Mononuclear cell (primary cell): Measurements from ENCODE around the gene LDB1. TPM values are rescaled to one million over a fixed set of nuclear protein-coding genes. Genes with fewer than 3 reads are reported as not detected.

ENCODE experiments used
- H3K27me3 ChIP-seq: 2 replicates; pipeline ENCODE4 v1.6.0; 2011; ENCODE audit warnings: low read length, control low read depth; ENCODE audit not compliant: insufficient read depth
- H3K4me1 ChIP-seq: 2 replicates; pipeline ENCODE4 v1.5.1; 2011; ENCODE audit warnings: mild to moderate bottlenecking, low read length, control low read depth; ENCODE audit not compliant: insufficient read depth
- H3K4me3 ChIP-seq: 2 replicates; pipeline ENCODE4 v1.5.1; 2011; ENCODE audit warnings: mild to moderate bottlenecking, low read length, moderate library complexity
- H3K9me3 ChIP-seq: 2 replicates; pipeline ENCODE4 v1.5.1; 2011; ENCODE audit warnings: low read depth, mild to moderate bottlenecking, control low read depth, low read length
- total RNA-seq: library from RNA; depleted of rRNA; stranded (reverse); fragments of >200 nt; gene quantifications from one replicate; pipeline ENCODE4 v1.2.3, GENCODE V29; 2012

Gene LDB1
- total RNA-seq, 1 donor: 59.0 TPM

DNA sequence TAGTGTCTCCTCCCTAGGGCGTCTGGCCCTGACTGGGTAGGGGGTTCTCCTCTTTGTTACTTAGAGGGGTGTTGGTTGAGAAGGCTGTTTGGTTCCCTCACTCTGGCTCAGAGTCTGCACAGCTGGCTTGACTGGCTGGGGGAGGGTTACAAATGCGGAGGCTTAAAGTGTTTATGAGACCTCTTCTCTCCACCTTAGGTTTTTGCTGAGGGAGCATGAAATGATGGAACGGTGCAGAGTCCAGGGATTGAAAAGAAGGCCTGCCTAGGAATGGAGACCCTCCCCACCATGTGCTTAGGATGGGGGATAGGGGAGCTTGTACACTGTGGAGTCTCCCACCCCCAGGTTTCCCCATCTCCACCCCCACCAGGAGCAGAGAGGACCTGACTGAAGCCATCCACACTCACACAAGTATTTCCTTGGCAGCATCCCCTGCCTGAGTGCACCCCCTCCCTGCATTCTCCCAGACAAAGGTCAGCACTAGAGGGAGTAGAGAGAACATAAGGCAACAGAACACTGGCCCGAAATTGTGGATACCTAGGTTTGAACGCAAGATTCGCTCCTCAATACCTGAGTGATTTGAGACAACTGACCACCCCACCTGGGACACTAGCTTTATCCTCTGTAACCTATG is 1.7 kb upstream of the LDB1 start:
- H3K27me3 ChIP-seq: no peaks in the 10 kb centered on the region
- peaks cover 40% of the 10 kb centered on the region for H3K4me1 ChIP-seq
- H3K4me3 ChIP-seq: no peak overlapping the region
- H3K9me3 ChIP-seq: no peaks in the 10 kb centered on the region

DNA sequence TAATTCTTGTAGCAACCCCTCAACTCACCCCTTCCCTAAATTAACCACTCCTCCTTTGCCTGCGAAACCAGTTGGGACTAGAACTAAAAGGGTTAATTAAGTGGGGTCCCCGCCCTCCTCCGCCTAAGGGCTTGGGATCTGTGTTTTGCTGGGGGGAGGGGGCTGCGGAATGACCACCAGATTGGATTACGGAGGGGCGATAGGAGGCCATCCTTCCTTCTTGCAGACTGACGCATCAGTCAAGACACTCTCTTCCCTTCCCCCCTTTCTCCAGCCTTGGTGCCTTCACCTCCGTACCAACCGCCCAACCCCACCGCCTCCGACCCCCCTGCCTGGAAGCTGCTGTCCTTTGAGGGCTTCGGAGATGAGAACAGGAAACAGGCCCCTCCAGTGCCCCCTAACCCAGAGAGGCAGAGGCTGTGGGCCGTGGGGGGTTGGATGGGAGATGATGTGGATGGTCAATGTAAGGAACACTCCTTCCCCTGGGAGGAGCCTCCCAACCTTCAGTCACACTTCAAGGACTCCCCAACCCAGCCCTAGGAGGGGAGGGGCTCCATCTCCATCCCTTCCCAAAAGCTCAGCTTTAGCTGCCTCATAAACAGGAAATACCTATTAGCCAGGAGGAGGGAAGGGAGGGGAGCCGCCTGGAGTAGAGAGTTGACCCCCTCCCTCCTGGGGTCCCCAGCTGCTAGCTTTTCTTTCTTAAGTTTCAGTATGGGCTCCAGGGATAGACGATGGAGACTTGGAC is 997 bp upstream of the LDB1 start:
- Histone ChIP-seq H3K9me3 (no peaks in the 10 kb centered on the region), H3K27me3 (no peaks in the 10 kb centered on the region), H3K4me1 (peaks cover 47% of the 10 kb centered on the region), H3K4me3 (peak overlapping the region; percentile 79)

DNA sequence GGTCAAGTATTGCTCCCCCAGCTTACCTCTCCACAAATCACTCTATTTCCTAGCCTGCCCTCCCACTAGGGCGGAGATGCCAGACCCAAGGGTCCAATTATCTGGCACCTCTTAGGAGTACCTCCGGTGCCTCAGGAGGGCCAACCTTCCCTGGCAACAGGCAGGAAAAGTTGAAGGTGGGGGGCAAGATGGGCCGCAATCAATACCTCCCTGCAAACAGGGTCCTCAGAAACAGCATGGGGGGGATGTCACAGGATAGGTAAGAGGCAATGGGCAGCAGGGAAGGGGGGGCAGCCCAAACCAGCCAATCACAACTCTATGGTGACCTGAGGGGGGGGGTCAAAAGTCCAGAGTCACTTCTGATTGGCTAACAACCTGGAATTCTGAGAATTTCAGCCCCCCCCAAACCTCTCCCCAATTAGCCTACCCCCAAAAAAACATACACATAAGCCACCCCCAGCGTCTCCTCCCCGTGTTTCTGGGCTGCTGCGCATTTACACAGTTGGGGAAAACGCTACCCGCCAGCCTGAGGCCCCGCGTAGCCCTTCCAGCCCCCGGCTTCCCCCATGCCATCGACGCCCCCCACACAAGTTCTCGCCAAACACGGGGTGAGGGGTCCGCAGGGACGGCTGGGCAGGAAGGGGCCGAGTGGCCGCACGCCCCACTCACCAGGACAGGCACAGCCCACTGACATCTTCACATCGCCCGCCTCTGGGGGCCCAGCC is 589 bp downstream of the LDB1 start:
- H3K4me1 ChIP-seq: peaks cover 60% of the 10 kb centered on the region
- H3K27me3 ChIP-seq: no peaks in the 10 kb centered on the region
- H3K9me3 ChIP-seq: no peaks in the 10 kb centered on the region
- H3K4me3 ChIP-seq: peak overlapping the region; percentile 79

DNA sequence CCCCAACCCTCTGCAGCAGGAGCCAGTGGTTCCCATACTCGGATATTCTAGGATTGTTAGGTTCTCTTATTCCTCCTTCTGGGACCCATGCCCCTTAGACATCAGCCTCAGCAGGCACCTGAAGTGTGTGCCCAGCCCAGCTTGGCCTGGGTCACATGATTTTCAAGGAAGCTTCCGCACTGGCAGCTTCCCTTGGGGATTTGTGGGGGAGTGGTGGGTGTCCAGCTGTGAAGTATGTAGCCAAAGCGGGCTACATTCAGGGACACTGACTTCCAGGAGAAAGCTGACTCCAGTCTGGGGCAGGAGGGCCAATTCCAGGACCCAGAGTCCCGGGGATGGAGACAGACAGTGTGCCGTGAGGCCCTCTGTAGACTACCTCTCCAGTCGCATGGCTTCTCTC is 1.3 kb downstream of the LDB1 start:
- peak overlapping the region; percentile 79 for H3K4me3 ChIP-seq
- peaks cover 64% of the 10 kb centered on the region for H3K4me1 ChIP-seq
- H3K9me3 ChIP-seq: no peaks in the 10 kb centered on the region
- no peaks in the 10 kb centered on the region for H3K27me3 ChIP-seq

DNA sequence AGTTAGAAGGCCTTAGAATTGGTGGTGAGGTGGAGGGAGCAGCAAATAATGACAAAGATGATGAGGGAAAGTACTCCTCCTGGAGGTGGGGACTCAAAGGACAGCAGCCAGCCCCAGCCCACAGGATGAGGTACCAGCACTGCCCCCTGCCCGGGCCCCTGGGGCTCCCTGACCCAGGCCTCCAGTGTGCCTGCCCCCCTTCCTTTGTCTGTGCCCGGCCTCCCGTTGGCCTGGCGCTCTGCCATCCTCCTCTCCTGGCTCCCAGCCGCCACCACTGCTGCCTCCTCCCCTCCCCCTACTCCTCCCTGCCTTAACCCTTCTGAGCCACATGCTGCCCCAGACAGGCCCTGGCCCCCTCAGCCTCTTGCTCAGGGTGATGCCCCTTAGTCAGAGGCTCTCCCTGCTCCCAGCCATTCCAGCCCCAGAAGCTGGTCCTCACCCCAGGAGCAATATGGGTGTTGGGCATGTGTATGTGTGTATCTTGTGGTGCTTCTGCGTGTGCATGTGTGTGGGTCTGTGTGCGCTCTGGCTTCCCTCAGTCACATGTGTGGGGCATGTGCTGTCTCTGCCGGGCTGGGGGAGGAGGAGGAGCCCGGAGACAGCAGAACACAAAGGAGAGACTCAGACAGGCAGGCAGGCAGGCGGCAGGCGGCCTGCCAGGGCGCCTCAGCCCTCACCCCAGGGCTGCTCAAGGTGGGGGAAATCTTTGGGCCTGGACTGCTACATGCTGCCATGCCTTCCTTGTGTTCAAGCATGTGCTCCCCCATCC is 2.6 kb downstream of the LDB1 start:
- Histone ChIP-seq H3K4me1 (peaks cover 77% of the 10 kb centered on the region), H3K9me3 (no peaks in the 10 kb centered on the region), H3K27me3 (no peaks in the 10 kb centered on the region), H3K4me3 (peak overlapping the region; percentile 3)

DNA sequence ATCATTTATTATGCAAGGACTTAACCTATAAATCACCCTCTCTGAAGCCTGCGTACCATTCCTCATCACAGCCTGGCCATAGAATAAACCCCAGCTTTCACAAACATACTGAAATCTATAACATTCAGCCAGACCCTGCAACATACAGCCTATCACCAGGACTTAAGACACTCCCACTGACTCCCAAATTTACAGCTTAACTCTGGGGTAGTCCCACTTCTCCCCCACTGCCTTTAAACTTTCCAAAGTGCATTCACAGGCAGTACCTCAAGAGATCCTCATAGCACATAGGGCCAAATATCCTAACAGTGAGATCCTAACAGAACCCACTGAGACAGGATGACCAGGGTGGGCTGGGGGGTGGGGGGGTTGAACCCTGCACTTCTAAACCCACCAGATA is 3.5 kb downstream of the LDB1 start:
- Histone ChIP-seq H3K9me3 (no peaks in the 10 kb centered on the region), H3K4me1 (peaks cover 81% of the 10 kb centered on the region), H3K4me3 (no peak overlapping the region), H3K27me3 (no peaks in the 10 kb centered on the region)

DNA sequence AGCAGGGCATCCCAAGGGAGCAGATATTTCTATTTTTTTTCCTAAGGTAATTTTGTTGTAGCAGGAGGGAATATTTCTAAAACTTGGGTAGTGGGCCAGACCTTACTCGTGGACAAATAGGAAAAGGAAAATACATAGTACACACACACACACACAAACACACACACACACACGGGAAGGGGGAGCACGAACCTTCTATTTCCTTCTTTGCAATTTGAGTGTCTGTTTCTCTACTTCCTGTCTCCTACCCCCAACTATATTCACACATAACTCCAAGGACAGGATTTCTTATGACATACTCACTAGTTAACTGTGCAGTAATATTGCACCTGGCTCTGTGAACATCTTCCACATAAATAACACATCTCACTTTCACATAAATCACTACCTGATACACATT is 4.4 kb downstream of the LDB1 start:
- peak overlapping the region; percentile 49 for H3K4me3 ChIP-seq

DNA sequence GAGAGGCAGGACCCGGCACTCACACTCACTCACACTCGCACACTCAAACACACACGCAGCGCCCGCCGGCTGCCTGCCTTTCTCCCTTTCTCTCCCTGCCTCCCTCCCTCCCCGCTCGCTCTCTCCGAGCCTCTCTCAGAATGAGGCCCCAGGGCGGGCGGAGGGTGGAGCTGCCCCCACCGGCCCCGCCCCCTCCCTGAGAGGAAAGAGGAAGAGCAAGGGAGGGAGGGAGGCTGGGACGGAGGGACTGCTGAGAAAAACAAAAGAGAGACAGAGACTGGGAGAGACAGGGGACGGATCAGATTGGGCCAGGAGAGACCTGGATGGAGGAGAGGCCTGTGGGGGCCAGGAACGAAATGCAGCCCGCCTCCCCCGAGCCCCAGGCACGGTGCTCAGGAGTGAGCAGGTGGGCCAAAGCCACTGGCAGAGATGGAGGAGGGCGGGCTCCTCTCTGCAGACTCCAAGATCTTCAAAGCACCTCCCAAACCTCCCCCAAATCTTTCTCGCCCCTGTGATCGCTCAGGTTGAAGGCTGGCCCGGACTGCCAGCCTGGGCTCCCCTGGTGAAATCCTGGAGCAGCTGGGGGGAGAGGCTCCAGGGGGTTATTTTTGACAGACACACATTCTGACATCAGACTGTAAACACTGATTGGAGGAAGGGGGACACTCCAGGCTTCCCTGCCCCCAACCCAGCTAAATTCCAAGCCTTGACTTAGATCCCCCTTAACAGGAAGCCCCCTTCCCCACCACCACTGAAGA is 5.1 kb downstream of the LDB1 start:
- Histone ChIP-seq H3K4me1 (peaks cover 70% of the 10 kb centered on the region), H3K4me3 (peak overlapping the region; percentile 49), H3K27me3 (no peaks in the 10 kb centered on the region), H3K9me3 (no peaks in the 10 kb centered on the region)

More for the DNA sequence above, 4.4 kb downstream of the LDB1 start:
- Histone ChIP-seq H3K27me3 (no peaks in the 10 kb centered on the region), H3K9me3 (no peaks in the 10 kb centered on the region), H3K4me1 (peaks cover 72% of the 10 kb centered on the region)

DNA sequence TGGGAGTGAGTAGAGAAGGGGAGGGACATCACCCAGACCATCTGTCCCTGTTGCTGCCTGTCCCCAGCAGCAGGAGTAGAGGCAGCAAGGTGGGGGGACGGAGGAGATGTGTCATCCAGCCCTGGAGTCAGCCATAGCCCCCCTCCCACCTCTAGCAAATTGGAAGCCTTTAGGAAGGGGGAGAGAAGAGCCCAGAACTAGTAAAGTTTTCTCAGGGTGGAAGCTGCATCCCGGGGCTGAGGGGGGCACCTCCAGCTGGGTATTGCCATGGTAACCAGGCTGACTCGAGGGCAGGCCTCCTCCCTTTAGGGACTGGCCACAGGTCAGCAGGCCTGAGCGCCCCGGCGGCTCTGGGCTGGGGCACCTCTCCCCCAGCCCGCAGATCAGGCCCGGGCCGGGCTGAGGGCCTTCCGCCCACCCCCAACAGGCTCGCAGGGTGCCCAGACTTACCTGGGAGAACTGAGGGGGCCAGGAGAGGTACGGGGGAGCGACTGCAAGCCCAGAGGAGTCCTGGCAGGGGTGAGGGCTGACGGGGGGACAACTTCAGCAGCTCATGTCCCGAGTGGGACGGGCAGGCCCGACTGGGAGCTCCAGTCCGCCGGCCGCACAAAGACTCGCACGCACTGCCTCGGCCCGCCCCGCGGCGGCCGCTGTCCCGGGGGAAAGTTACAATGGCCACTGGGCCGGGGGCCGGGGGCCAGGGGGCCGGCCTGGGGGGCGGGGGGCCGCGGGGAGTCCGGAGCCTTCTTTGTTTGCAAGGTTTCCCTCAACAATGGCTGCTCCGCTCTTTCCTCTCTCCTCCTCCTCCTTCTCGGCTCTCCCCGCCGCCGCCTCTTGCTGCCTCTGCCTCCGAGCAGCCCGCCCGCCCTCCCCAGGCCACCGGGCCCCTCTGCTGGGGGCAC is 6.0 kb downstream of the LDB1 start:
- Histone ChIP-seq H3K4me1 (peaks cover 67% of the 10 kb centered on the region), H3K4me3 (peak overlapping the region; percentile 49), H3K9me3 (no peaks in the 10 kb centered on the region), H3K27me3 (no peaks in the 10 kb centered on the region)

DNA sequence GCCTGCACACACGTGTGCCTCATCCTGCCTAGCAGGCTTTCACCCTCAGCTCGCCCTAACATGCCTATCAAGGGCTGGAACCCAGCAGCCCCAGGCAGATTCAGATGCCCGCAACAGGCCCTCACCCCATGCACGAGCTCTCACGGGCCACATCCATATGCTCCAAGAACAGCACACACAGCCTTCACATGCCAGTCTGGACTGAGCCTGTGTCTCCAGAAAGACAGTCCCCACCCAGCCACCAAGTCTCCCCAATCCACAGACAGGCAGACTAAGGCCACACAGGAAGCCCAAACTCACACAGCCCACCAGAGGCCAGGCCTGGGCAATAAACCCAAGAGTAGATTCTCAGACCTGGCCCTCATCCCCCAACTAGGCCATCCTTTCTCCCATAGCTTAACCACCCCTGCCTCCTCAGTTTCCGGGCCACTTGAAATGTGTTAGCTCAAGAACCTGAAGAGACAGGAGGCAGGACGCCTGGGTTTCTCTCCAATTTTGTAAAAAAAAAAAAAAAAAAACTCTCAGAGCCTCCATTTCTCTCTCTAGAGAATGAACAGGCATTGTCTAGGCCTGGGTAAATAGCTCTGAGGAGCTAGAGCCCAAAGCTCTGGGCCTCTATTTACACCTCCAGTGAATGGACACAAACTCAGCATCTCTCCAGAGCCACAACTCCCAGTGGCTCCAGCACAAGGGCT is 6.8 kb downstream of the LDB1 start:
- H3K4me1 ChIP-seq: peaks cover 59% of the 10 kb centered on the region
- H3K9me3 ChIP-seq: no peaks in the 10 kb centered on the region
- peak overlapping the region; percentile 39 for H3K4me3 ChIP-seq
- H3K27me3 ChIP-seq: no peaks in the 10 kb centered on the region

DNA sequence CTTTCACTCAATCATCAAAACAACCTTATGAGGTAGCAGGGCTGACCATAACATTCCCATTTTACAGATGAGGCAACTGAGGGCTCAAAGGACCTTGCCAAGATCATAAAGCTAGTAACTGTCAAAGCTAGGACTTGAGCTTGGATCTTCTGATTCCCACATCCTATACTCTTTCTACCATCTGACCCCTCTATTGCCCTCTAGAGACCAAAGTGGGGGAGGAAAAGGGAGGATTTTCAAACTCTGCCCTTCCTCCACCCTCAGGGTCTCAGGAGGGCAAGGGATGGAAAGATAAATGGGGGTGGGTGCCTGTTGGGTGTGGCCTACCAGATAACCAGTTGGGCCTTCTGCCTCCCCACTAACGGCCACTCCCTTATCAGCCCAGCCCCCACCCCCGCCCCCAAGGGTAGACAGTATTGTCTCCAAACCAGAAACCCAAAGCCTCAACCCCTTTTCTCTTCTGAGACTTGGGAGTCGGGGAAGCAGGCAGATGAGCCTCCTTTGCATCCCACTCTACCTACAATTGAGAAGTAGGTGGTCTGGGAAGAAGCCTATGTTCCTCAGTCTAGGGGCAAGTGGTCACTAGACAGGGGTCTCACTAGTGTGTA is 7.9 kb downstream of the LDB1 start:
- Histone ChIP-seq H3K27me3 (no peaks in the 10 kb centered on the region), H3K4me3 (no peak overlapping the region), H3K9me3 (no peaks in the 10 kb centered on the region), H3K4me1 (peaks cover 48% of the 10 kb centered on the region)

DNA sequence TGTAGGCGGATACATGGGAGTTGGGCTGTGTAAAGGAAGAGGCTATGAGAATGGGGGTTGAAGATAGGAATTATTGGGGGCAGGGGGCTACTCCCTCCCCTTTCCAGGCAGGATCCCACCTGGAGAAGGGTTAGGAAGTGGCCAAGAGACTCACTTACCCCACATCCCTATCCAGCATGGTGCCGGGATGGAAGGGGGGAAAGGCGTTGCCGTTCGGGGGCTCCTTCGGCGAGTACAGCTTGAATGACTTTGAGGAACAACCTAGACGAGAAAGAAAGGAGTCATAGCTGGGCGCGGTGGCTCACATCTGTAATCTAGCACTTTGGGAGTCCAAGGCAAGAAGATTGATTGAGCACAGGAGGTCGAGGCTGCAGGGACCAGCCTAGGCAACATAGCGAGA is 8.9 kb downstream of the LDB1 start:
- H3K4me1 ChIP-seq: peaks cover 37% of the 10 kb centered on the region
- H3K4me3 ChIP-seq: no peak overlapping the region
- no peaks in the 10 kb centered on the region for H3K27me3 ChIP-seq
- no peaks in the 10 kb centered on the region for H3K9me3 ChIP-seq
